Putamen (tissue), 1 donor: Measurements from ENCODE around the gene PIK3AP1.

Experiments used
- DNase-seq: peaks from one replicate; pipeline ENCODE4 v3.0.0-alpha.2; 2016; ENCODE audit warnings: low spot score

PIK3AP1 gene

DNA sequence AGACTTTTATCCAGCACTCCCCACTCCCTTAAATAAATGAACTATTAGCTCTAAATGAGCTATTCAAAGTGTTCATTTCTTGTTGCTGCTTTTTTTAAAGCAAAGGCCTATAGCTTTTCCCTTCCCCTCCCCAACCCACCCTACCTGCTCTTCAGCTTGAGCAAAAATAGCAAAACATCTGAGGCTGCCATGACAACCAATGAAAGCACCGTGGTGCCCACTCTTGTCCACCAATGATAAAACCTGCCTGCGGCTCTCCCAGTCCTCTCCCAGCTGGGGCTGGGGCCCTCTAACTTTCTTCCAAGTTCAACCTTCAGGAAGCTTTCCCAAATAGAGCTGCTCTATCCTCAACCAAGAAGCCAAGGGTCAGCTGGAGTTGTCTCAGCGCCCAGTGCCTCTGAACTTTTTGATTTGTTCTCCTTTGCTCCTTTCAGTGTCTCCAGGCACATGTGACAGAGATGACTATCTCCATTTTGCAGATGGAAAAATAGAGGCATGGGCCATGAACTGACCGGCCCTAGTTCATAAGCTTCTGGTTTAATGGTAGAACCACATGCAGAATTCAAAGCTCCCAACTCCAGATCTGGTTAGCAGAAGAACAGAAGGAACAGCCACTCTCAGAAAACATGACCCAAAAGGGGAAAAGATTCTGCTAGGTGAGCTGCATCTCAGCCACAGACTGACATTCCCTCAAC is 47.7 kb downstream of the PIK3AP1 start:
- DNase-seq, result no peak

DNA sequence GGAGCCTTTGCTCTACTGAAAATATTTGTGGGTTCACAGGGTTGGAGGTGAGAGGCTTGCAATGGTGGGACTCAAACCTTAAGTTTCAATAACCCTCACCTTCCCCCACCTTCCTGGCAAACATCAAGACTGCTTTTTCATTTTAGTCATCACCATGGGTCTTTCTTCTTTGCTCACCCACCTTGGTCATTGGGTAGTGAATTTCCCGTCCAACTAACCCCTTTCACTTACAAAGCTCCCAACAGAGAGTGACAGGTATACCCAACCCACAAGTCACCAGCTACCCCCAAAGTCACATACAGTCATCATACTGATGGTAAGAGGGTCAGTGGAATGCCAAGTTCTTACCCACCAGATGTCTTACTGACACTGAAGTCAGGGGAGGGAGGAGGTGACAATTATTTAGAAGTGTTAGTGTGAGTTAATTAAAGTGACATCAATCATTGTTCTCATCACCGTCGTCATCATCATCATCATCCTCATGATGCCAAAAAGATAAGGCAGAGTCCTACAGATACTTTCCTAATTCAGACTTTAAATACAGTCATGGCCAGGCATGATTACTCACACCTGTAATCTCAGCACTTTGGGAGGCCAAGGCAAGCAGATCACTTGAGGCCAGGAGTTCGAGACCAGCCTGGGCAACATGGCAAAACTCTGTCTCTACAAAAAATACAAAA is 49.0 kb downstream of the PIK3AP1 start:
- no peak for DNase-seq

DNA sequence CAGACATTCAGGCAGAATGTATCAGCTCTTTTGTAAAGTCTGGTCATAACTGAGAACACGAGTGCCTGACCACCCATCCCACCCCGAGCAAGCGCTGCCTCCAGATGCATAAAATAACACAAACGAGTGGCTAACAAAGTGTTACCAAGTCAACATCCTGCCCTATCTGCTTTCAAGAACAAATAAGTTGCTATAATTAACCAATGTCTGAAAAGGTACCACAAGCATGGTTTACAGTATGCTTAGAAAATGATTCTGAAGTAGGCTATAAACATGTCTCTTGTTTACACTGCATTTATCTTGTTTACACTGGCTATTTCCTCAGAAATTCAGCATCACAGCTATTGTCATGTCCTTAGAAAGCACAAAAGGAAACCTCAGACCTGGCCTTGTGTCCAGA is 49.5 kb downstream of the PIK3AP1 start:
- DNase-seq, result no peak

DNA sequence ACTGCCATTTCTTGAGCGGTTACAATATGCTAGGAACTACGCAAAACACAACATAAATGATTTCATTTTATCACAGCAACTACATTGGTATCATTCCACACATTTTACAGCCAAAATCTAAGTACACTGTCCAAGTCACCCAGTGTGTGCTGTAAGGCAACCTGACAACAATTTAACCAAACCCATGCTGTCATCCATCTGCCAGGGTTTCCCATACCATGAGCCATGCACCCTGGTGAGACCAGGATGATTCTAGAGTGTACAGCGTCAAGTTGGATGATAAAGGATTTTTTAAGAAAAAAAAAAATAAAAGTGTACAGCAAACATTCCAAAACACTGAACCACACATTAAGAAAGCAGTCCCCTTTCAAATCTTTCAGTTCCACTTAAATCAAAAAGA is 52.9 kb downstream of the PIK3AP1 start:
- DNase-seq, result no peak

DNA sequence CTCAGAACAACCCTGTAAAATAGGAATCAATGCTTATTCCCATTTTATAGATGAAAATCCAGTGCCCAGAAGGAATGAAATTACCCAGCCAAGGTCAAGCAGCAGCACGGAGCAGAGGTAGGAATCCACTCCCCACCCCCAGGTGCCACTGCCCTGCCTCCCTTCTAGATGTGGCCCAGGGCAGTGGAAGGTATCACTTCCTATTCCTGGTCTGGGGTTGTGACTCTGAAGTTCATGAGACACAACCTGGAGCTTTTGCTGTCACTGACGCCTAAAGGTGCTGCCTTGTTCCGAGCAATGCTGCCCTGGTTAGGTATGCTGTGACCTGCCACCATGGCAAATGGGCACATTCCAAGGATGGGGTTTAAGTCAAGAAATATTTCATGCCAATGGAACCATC is 53.6 kb downstream of the PIK3AP1 start:
- no peak for DNase-seq

DNA sequence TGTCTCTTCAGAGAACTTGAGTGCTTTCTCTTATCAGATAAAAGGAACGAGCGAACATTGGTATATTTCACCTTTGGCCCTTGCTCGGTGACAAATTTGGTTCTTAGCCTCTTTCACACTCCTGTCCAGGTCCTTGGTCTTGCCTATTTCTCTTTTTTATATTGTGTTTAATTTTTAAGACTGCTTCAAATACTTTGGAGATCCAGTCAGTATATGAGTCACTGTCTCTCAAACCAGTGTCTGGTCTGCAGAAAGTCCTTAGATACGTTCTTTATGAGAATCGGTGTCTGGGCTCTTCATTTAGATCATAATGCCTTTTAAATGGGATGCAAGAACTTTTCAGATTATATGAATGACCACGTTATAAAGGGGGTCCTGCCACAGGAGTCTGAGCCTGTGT is 55.0 kb downstream of the PIK3AP1 start:
- no peak for DNase-seq

DNA sequence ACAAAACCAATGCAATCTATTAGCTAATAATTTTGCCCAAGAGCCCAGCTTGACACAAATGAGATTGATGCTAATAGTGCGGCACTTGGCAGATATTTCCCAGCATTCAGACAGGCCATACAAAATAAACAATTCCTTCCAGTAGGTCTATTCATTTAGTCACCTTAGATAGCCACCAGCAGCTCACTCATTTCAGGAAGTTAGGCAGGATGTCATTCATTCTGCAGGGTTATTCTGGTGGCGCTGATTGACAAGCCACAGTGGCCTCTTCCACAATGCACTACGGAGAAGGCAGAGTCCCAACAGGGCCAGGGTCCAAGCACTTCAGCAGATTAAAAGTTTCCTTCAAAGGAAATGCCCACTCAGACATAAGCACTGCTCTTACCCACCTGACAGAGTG is 55.8 kb downstream of the PIK3AP1 start:
- DNase-seq, result no peak

DNA sequence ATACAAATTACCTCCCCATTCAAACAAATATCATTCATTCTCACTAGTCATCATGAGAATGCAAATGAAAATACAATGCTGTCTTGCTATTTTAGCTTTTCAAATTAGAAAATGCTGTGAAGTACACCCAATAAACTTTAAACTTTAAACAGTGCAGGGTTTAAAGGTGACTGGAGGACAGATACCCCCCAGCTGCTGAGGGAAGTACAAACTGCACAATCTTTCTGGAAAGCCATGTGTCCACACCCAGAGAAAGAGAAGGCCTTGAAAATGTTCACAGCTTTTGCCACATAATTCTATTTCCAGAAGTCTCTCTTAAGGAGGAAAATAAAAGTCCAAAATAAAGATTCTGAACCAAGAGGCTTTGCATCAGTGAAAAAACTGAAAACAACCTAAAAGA is 56.5 kb downstream of the PIK3AP1 start:
- no peak for DNase-seq

DNA sequence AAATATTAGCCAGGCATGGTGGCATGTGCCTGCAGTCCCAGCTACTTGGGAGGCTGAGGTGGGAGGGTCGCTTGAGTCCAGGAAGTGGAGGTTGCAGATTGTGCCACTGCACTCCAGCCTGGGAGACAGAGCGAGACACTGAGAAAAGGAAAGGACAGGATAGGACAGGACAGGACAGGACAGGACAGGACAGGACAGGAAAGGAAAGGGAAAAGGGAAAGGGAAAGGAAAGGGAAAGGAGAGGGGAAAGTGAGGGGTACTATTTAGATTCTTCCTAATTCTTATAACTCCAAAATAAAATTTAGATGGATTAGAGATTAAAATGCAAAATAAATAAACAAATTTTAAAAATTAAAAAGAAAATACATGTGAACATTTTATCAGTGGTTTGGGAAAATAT is 58.7 kb downstream of the PIK3AP1 start:
- DNase-seq, result no peak

DNA sequence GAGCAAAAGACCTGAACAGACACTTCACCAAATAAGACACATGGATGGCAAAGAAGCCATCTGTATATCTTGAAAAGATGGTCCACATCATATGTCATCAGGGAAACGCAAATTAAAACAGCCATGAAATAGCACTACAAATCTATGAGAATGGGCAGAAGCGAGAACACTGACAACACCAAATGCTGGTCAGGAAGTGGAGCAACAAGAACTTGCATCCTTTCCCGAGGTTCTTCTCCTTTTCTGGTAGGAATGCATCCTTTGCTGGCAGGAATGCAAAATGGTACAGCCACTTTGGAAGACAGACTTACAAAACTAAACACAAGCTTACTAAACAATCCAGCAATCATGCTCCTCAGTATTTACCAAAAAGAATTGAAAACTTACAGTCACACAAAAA is 60.0 kb downstream of the PIK3AP1 start:
- DNase-seq, result no peak

DNA sequence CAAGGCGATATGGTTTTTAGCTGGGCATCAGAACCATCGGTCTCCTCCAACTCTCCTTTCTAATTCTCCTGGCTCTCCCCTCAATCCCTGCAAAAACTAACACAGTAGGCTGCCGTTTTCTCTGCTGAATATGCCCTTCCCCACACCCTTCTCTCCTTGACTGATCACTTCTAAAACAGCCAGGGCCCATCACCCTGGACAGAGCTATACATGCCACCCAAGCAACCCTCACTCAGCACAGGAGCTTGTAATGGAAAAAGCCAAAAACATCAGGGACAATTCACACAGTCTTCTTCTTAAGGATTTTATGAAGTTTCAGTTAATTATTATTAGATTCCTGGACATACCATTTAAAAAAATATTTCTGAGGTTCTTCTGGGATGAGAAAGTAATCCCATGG is 61.5 kb downstream of the PIK3AP1 start:
- no peak for DNase-seq

DNA sequence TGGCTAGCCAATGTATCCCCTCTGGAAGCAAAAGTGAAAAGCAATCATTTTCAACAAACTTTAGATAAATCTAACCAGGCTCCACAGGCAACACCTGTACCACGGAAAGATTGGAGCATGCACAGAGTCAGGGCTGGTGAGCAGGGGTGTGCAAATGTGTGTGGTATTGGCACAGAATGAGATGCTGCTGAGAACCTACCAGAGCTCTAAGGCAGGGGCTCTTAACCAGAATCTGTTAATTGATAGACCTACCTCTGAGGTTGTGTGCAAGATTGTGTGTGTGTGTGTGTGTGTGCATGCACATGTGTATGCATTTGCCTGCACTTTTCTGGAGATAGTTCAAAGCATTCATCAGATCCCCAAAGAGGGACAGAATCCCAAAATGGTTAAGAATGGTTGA is 62.9 kb downstream of the PIK3AP1 start:
- DNase-seq, result no peak

DNA sequence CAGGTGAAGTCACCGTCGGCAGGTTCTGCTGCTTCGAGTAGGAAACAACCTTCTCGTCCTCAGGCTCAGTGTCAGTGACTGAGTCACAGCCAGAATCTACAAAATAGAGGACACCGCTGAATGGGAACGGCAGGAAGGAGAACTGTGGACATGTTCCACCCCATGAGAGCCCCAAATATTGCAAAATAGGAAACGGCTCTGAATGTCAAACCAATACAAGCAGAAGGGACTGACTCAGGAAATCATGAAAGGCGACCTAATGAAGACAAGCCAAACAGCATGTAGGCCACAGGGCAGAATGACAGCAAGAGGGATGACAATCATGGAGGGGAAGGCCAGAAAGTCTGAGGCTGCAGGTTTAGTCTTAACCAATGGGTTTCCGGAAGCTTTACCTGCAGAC is 63.5 kb downstream of the PIK3AP1 start:
- DNase-seq, result no peak

DNA sequence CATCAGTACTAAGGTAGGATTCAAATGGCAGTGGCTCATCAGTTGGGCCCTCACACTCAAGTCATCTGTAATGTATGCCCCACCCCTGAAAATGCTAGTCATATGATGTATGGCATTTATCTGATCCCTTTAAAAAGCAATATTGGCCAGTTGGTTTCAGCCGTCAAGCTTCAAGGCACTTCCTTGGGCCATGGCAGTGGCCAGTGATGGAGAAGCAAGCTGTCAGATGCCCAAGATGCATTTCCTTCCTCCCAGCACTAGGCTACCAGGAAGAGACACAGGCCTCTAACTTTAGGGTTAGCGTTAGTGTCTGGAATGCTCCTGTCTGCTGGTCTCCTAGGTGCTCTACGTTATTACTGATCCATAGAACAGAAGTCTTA is 64.1 kb downstream of the PIK3AP1 start:
- DNase-seq, result no peak

DNA sequence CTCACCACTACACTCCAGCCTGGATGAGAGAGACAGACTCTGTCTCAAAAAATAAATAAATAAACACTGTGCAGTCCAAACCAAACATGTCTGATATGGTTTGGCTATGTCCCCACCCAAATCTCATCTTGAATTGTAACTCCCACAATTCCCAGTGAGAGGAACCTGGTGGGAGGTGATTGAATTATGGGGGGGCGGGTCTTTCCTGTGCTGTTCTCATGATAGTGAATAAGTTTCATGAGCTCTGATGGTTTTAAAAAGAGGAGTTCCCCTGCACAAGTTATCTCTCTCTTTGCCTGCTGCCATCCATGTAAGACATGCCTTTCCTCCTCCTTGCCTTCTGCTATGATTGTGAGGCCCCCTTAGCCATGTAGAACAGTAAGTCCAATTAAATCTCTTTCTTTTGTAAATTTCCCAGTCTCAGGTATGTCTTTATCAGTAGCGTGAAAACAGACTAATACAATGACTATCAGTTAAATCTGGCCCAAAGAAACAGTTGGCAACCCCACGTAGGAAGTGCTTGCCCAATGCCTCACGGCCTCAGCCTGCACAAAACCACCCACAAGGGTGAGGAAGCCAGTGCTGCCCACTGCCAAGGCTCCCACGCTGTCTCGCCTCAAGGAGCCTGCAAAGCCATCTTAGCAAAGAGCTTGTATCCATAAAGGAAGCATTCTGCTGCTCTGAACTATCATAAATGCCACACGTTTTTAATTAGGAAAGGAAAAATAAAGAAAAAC is 64.7 kb downstream of the PIK3AP1 start:
- no peak for DNase-seq

DNA sequence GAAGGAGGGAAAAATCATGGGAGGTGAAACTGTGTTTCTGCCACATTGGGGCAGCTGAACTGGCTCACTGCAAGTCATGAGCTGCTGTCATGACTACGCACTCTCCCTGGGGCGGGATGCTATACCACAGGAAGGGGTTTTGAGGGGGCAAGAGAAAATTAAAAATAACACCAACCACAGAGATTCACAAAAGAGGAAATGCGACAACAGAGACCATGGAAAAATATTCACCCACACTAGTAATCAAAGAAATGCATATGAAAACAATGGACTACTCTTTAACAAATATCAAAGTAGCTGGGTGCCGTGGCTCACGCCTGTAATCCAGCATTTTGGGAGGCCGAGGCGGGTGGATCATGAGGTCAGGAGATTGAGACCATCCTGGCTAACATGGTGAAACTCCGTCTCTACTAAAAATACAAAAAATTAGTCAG is 68.3 kb downstream of the PIK3AP1 start:
- DNase-seq, result no peak

DNA sequence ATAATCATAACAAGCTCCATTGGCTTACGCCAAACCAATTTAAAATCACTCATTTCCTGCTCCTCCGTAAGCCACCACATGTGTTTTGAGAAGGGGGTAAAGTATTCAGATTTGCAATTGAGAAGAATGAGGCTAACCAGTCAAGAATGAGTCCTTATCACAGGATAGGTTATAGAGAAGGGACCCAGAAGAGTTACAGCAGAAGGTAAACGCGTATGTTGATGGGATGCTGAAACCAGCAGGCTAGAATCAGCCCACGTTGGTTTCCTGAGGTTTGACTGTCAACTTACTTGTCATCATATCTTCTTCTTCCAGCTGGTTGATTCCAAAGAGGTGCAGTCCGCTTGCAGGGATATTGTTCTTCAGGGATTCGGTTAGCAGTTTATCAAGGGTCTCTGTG is 69.4 kb downstream of the PIK3AP1 start:
- no peak for DNase-seq

DNA sequence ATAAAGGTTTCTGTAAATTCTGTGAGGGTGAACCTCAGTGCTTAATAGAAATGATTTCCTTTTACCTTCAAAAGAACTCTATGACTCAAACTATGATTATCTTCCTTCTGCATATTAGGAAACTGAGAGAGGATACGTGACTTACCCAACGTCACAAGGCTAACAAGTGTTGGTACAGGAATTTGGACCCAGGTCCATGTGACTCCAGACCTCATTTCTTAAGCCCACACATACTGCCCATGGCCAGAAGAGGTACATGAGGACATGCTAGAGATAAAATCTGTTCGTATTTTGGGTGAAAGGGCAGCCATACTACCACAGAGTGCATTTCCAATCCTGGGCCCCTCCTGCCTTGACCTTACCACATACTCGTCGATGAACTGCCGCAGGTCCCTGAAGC is 72.0 kb downstream of the PIK3AP1 start:
- no peak for DNase-seq

DNA sequence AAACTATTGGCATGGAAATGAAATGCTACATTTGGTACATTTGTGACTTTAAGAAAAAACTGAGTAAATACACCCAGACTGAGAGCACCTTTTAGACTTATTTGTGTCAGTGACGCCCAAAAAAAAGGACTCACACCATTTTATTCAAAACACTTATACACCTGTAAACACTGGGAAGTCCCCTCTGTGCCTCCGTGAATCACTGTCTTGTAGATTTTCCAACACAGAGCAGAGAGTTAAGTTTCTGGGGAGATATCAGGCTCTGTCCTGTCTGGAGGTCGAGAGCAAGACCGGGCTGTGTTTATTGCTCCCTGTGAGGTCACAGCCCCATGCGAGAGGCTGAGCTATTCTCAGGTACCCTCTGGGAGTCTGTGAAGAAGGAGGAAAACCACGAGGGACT is 72.8 kb downstream of the PIK3AP1 start:
- no peak for DNase-seq

DNA sequence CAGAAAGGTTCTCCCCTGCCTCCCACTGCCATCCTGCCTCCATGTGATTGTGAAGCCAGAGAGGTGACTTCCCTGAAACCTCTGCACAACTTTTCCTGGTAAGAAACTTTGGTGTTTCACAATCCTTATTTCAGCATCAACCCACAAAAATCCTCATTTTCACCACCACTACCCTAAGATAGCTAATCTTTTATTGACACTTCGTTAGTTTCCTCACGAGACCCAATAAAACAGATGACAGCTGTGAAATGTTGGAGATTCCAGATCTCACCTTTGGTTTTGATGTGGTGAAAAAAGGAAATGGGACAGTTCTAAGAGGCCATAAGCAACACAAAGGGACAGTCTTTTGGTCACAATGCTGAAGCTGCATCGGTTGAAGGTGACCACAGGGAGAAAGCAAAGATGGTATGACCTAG is 73.6 kb downstream of the PIK3AP1 start:
- DNase-seq, result no peak

DNA sequence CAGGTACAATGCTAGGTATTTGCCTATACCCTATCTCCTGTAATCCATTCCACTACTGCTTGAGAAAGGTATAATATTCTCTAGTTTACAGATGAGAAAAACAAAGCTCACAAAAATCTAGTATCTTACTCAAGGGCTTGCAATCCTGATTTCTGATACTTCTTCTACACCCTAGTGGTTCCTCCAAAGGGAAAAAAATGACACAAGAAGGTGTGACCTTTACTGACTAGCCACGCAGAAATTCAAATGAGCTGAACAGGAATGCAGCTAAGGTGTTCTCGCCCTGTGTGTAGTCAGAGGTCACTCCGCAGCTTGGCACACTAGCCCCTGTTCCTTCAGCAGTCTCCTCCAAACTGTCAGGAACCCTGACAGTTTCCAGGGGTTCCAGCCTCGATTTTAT is 74.0 kb downstream of the PIK3AP1 start:
- DNase-seq, result no peak

DNA sequence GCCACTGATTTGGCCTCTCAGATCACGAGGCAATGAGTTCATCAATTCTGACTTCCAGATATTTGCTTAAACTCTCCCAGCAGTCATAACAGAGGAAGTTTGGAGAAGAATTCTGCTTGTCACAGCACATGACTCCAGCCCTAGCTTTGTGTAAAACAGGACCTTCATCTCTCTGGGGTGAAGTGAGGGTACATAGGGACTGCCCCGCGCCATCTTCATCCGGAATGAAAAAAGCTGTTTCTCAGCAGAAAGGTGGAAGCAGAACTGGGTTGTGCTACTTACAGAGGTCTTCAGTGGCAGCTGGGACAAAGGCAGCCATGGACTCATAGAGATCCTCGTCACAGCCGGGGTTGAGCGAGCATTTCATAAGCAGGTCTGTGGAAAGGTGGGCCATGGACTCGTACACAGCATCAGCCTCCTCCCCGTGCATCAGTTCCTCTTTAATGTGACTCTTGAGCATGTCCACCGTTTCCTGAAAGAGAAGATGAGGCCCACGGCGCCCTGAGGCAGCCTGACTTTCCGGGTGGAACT is 75.1 kb downstream of the PIK3AP1 start:
- DNase-seq, result peak; percentile 33

DNA sequence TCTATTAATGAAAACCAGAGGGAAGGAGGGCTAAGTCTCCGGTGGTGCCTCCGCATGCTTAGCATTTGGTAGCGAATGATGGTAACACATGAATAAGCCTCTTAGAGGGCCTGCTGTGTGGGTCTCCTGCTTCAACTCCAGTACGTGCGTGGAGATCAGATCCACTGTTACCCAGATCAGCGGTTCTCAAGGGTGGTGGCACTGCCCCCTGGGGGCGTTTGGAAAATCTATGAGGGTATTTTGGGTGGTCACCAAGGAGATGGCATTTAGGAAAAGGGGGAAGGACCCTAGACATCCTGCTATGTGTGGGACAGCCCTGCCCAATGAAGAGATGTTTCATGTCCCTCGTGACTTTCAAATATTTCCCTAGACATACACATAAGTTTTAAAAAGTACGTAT is 76.4 kb downstream of the PIK3AP1 start:
- no peak for DNase-seq
